ENCODE measurements around the gene CSNK2A2. TPM values are rescaled to one million over a fixed set of nuclear protein-coding genes. Genes with fewer than 3 reads are reported as not detected.

Gene CSNK2A2
- total and polyA plus RNA-seq, 2 of the 8 experiments (the other 6 are each of a cell fraction or from before 2014, with no cell fraction given), result 37.9 to 128 TPM

GRCh38 chr16:58195771-58196170, 2.1 kb downstream of the CSNK2A2 start:
- Histone ChIP-seq H3K18ac (ENCODE audit: extremely low read depth, low read length) (no peak overlapping the region), H3K9me3 (ENCODE audit: insufficient read depth in 2 of 2, low read depth in 1 of 2, low read length in 1 of 2) (no peaks in the 10 kb centered on the region), H2BK20ac (ENCODE audit: low read length) (no peak overlapping the region), H4K91ac (replicated peaks; ENCODE audit: insufficient read length, low read length) (no peak overlapping the region), H2BK15ac (ENCODE audit: low read length) (no peak overlapping the region), H2AFZ (ENCODE audit: low read length) (no peak overlapping the region), H3K79me1 (ENCODE audit: low read depth, low read length) (peaks cover 6% of the 10 kb centered on the region), H3K4me1 (replicated peaks in 1 of 4; ENCODE audit: control insufficient read depth in 3 of 4, insufficient read depth in 4 of 4, low read length in 3 of 4) (peaks cover 0 to 6% (median 1%) of the 10 kb centered on the region in 4 experiments; a peak in 2 of 7 replicates), H3K27ac (ENCODE audit: low read depth, low read length) (no peak overlapping the region), H3K23me2 (ENCODE audit: low read depth, low read length) (peaks cover 11% of the 10 kb centered on the region; the same call in 1 of the 2 replicates), H3K27me3 (replicated peaks in 1 of 4; ENCODE audit: control insufficient read depth in 3 of 4, extremely low read depth in 1 of 4, insufficient read depth in 3 of 4, low read length in 3 of 4) (peaks cover 0 to 5% (median 2%) of the 10 kb centered on the region in 4 experiments; a peak in 1 of 7 replicates), H3K4me3 (ENCODE audit: extremely low read depth in 1 of 4, insufficient read depth in 2 of 4, low read depth in 3 of 4, low read length in 4 of 4) (no peak overlapping the region), H3K56ac (replicated peaks; ENCODE audit: insufficient read length, low read depth, low read length) (no peak overlapping the region), H3K4ac (replicated peaks; ENCODE audit: insufficient read length, low read depth, low read length) (no peak overlapping the region), H3K9ac (replicated peaks in 1 of 4; ENCODE audit: extremely low read depth in 1 of 4, low read depth in 3 of 4, low read length in 3 of 4) (no peak overlapping the region), H3K23ac (ENCODE audit: insufficient read length) (no peak overlapping the region), H4K20me1 (replicated peaks in 1 of 2; ENCODE audit: control insufficient read depth in 1 of 2, insufficient read depth in 2 of 2, low read length in 2 of 2) (peaks cover 0 to 3% of the 10 kb centered on the region in 2 experiments), H2BK5ac (ENCODE audit: low read depth, low read length) (no peak overlapping the region), H2BK12ac (ENCODE audit: low read depth, low read length) (no peak overlapping the region), H3K79me2 (ENCODE audit: control insufficient read depth in 1 of 2, insufficient read depth in 2 of 2, low read length in 2 of 2) (peaks cover 6 to 50% of the 10 kb centered on the region in 2 experiments; a peak in 3 of 4 replicates), H2BK120ac (replicated peaks; ENCODE audit: low read depth, low read length) (no peak overlapping the region), H4K8ac (ENCODE audit: extremely low read depth, insufficient read depth, low read length) (no peak overlapping the region), H3K14ac (ENCODE audit: insufficient read length) (no peak overlapping the region), H3K4me2 (ENCODE audit: insufficient read depth in 1 of 2, low read depth in 2 of 2, low read length in 2 of 2) (no peak overlapping the region), H3K36me3 (ENCODE audit: control insufficient read depth in 2 of 4, insufficient read depth in 4 of 4, low read length in 3 of 4) (peaks cover 3 to 57% (median 38%) of the 10 kb centered on the region in 4 experiments; a peak in 7 of 8 replicates), H2AK5ac (ENCODE audit: low read depth, low read length) (no peak overlapping the region), H4K5ac (ENCODE audit: insufficient read length, low read depth, low read length) (no peak overlapping the region)
- CTCF ChIA-PET (ENCODE audit: partially characterized antibody), result interaction anchor here (1.2 to 1.4 kb wide), 2 partner anchors 37 to 178 kb away, joined by 3 read pairs; no protein-coding TSS in a partner anchor
- DNase-seq (ENCODE audit: low read depth in 1 of 2, low spot score in 2 of 2) (no peak), FAIRE-seq (no peak)
- WGBS, 2 experiments (ENCODE audit: extremely low coverage in 1 of 2, insufficient coverage in 1 of 2, insufficient read length in 1 of 2, insufficient replicate concordance in 2 of 2, low coverage in 1 of 2, low lambda C conversion rate in 2 of 2, missing lambda C conversion rate in 1 of 2), result 88% methylated on average over 3 of the region's 3 CpGs; no CpG with 5 or more reads in 1 of the 2 experiments
- POLR2A ChIA-PET (ENCODE audit: partially characterized antibody), result interaction anchor here (1.0 to 1.8 kb wide), 2 partner anchors 49 to 52 kb away, joined by 3 to 6 read pairs; no protein-coding TSS in a partner anchor
- TF ChIP-seq NANOG (IDR thresholded peaks at IDR 0.05; ENCODE audit: insufficient read depth, low read depth, low read length, poor library complexity, severe bottlenecking), result no peak

Measured in H1 (cell line).